Measurements from ENCODE around the gene SPINT2. TPM values are rescaled to one million over a fixed set of nuclear protein-coding genes. Genes with fewer than 3 reads are reported as not detected.
"Not testable (repeated sequence)": the region's sequence is repeated elsewhere in the genome, so short reads cannot be mapped to it uniquely, and the experiment has no call there.

Gene SPINT2
- polyA plus RNA-seq, 1 donor (not counting 4 experiments of a cell fraction or from before 2014, with no cell fraction given) = 363 TPM

DNA sequence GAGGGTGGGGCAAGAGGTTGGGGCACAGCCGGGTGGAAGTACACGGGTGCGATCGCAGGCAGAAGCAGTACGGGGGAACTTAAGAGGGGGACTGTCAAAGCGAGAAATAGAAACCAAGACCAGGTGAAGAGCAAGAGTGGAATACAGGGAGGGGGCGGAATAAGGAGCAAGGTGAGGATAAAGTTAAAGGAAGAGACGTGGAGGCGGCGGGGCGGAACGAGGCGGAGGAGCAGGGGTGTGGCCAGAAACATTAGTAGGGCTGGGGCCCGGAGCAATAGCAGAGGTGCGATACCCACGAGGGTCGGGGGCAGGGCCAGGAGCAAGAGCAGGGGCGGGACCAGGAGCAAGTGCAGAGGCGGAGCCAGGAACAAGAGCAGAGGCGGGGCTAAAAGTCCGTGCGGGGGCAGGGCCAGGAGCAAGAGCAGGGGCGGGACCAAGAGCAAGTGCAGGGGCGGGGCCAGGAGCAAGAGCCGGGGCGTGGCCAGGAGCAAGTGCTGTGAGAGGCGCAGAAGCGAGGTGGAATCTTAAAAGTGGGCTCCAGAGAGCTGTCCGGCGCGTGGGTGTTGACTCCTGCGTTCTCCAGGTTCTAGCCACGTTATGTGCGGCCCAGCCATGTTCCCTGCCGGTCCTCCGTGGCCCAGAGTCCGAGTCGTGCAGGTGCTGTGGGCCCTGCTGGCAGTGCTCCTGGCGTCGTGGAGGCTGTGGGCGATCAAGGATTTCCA, 72.4 kb downstream of the SPINT2 start:
- Histone ChIP-seq H3K9me1 (ENCODE audit: control insufficient read depth, extremely low read depth, insufficient read depth, low read length) (no peaks in the 10 kb centered on the region), H3K27ac (ENCODE audit: control insufficient read depth, insufficient read depth, low read length) (peak overlapping the region; percentile 93), H3K27me3 (ENCODE audit: control insufficient read depth, extremely low read depth, insufficient read depth, low read length) (no peaks in the 10 kb centered on the region), H2AFZ (ENCODE audit: control insufficient read depth, low read length) (peak overlapping the region; percentile 98), H3K36me3 (ENCODE audit: control insufficient read depth in 2 of 2, extremely low read depth in 1 of 2, insufficient read depth in 2 of 2, low read length in 2 of 2) (peaks cover 0 to under 1% of the 10 kb centered on the region in 2 experiments), H3K4me1 (ENCODE audit: control insufficient read depth, extremely low read depth, insufficient read depth, low read length) (peaks cover 12% of the 10 kb centered on the region), H3K4me2 (ENCODE audit: control insufficient read depth, extremely low read depth, insufficient read depth, low read depth, low read length) (peak overlapping the region; percentile 96), H3K4me3 (ENCODE audit: control insufficient read depth in 2 of 3, extremely low read depth in 1 of 3, insufficient read depth in 2 of 3, low read depth in 1 of 3, low read length in 3 of 3) (peak overlapping the region; percentile 62 to 97 (median 96)), H4K20me1 (ENCODE audit: control insufficient read depth, extremely low read depth, insufficient read depth, low read length) (no peaks in the 10 kb centered on the region), H3K79me2 (ENCODE audit: control insufficient read depth, insufficient read depth, low read length) (no peaks in the 10 kb centered on the region), H3K9me3 (ENCODE audit: control insufficient read depth, low read depth, low read length) (no peaks in the 10 kb centered on the region), H3K9ac (ENCODE audit: control insufficient read depth, extremely low read depth, insufficient read depth, low read length) (peak overlapping the region; percentile 93)
- peak; percentile 89 for DNase-seq (ENCODE audit: low read depth, low spot score)
- TF ChIP-seq, protein P1, sequence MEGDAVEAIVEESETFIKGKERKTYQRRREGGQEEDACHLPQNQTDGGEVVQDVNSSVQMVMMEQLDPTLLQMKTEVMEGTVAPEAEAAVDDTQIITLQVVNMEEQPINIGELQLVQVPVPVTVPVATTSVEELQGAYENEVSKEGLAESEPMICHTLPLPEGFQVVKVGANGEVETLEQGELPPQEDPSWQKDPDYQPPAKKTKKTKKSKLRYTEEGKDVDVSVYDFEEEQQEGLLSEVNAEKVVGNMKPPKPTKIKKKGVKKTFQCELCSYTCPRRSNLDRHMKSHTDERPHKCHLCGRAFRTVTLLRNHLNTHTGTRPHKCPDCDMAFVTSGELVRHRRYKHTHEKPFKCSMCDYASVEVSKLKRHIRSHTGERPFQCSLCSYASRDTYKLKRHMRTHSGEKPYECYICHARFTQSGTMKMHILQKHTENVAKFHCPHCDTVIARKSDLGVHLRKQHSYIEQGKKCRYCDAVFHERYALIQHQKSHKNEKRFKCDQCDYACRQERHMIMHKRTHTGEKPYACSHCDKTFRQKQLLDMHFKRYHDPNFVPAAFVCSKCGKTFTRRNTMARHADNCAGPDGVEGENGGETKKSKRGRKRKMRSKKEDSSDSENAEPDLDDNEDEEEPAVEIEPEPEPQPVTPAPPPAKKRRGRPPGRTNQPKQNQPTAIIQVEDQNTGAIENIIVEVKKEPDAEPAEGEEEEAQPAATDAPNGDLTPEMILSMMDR (optimal IDR thresholded peaks at IDR 0.05 in 1 of 3, IDR thresholded peaks at IDR 0.05 in 1 of 3, conservative IDR thresholded peaks at IDR 0.05 in 1 of 3; ENCODE audit: extremely low read depth in 1 of 3, insufficient read depth in 2 of 3, low read length in 3 of 3) = no peak
- no peak for TF ChIP-seq EZH2 (IDR thresholded peaks at IDR 0.05; ENCODE audit: low read length)
- peak; percentile 85 for FAIRE-seq
- dilution Hi-C loops (cut with MboI; ENCODE audit: extremely low pct_ligation_motif_present, low sequenced_read_pairs) = no loop called here

DNA sequence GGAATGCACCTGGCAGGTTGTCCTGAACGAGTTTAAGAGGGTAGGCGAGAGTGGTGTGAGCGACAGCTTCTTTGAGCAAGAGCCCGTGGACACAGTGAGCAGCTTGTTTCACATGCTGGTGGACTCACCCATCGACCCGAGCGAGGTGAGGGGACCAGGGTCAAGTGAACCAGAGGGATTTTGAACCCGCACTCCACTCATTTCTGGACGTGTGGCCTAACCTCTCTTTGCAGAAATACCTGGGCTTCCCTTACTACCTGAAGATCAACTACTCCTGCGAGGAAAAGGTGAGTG, 72.9 kb downstream of the SPINT2 start:
- Histone ChIP-seq H3K9me1 (ENCODE audit: control insufficient read depth, extremely low read depth, insufficient read depth, low read length) (no peaks in the 10 kb centered on the region), H3K79me2 (ENCODE audit: control insufficient read depth, insufficient read depth, low read length) (no peaks in the 10 kb centered on the region), H3K9me3 (ENCODE audit: control insufficient read depth, low read depth, low read length) (no peaks in the 10 kb centered on the region), H3K9ac (ENCODE audit: control insufficient read depth, extremely low read depth, insufficient read depth, low read length) (peak overlapping the region; percentile 18), H3K4me2 (ENCODE audit: control insufficient read depth, extremely low read depth, insufficient read depth, low read depth, low read length) (peak overlapping the region; percentile 96), H2AFZ (ENCODE audit: control insufficient read depth, low read length) (peak overlapping the region; percentile 85), H4K20me1 (ENCODE audit: control insufficient read depth, extremely low read depth, insufficient read depth, low read length) (no peaks in the 10 kb centered on the region), H3K27ac (ENCODE audit: control insufficient read depth, insufficient read depth, low read length) (no peak overlapping the region), H3K4me3 (ENCODE audit: control insufficient read depth in 2 of 3, extremely low read depth in 1 of 3, insufficient read depth in 2 of 3, low read depth in 1 of 3, low read length in 3 of 3) (peak overlapping the region; percentile 58 to 65 (median 62)), H3K4me1 (ENCODE audit: control insufficient read depth, extremely low read depth, insufficient read depth, low read length) (peaks cover 12% of the 10 kb centered on the region), H3K36me3 (ENCODE audit: control insufficient read depth in 2 of 2, extremely low read depth in 1 of 2, insufficient read depth in 2 of 2, low read length in 2 of 2) (no peaks in the 10 kb centered on the region), H3K27me3 (ENCODE audit: control insufficient read depth, extremely low read depth, insufficient read depth, low read length) (no peaks in the 10 kb centered on the region)
- TF ChIP-seq EZH2 (IDR thresholded peaks at IDR 0.05; ENCODE audit: low read length) = no peak
- TF ChIP-seq, protein P1 (optimal IDR thresholded peaks at IDR 0.05 in 1 of 3, IDR thresholded peaks at IDR 0.05 in 1 of 3, conservative IDR thresholded peaks at IDR 0.05 in 1 of 3; ENCODE audit: extremely low read depth in 1 of 3, insufficient read depth in 2 of 3, low read length in 3 of 3) = no peak
- DNase-seq (ENCODE audit: low read depth, low spot score) (no peak), FAIRE-seq (no peak)
- dilution Hi-C loops (cut with MboI; ENCODE audit: extremely low pct_ligation_motif_present, low sequenced_read_pairs) = no loop called here

DNA sequence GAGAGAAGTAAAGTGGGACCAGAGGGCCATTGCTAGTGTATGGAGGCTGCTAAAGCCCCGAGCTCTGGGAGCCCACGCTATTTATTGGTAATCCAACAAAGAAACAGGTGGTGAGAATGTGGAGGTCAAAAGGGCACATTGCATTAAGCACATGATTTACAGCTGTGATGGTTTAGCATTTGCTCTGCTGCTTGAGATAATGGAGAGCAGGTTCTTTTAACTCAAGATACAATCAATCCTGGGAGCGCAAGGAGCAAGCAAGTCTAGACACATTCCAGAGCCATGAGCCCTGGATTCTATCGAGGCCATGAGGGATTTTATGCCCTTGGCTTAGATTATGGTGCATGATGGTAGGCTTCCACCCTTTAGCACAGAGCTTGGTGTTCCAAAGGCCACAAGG, 74.6 kb downstream of the SPINT2 start:
- H3K4me3 ChIP-seq (ENCODE audit: control insufficient read depth in 2 of 3, extremely low read depth in 1 of 3, insufficient read depth in 2 of 3, low read depth in 1 of 3, low read length in 3 of 3); H3K9me1 ChIP-seq (ENCODE audit: control insufficient read depth, extremely low read depth, insufficient read depth, low read length); H3K9ac ChIP-seq (ENCODE audit: control insufficient read depth, extremely low read depth, insufficient read depth, low read length); H3K27me3 ChIP-seq (ENCODE audit: control insufficient read depth, extremely low read depth, insufficient read depth, low read length); H2AFZ ChIP-seq (ENCODE audit: control insufficient read depth, low read length); H3K79me2 ChIP-seq (ENCODE audit: control insufficient read depth, insufficient read depth, low read length); H4K20me1 ChIP-seq (ENCODE audit: control insufficient read depth, extremely low read depth, insufficient read depth, low read length); H3K36me3 ChIP-seq (ENCODE audit: control insufficient read depth in 2 of 2, extremely low read depth in 1 of 2, insufficient read depth in 2 of 2, low read length in 2 of 2); H3K27ac ChIP-seq (ENCODE audit: control insufficient read depth, insufficient read depth, low read length); DNase-seq (ENCODE audit: low read depth, low spot score); H3K4me2 ChIP-seq (ENCODE audit: control insufficient read depth, extremely low read depth, insufficient read depth, low read depth, low read length); dilution Hi-C loops (cut with MboI; ENCODE audit: extremely low pct_ligation_motif_present, low sequenced_read_pairs); H3K9me3 ChIP-seq (ENCODE audit: control insufficient read depth, low read depth, low read length): not testable (repeated sequence)
- H3K4me1 ChIP-seq (ENCODE audit: control insufficient read depth, extremely low read depth, insufficient read depth, low read length) = peaks cover 18% of the 10 kb centered on the region
- FAIRE-seq = peak; percentile 75

All from keratinocyte (primary cell).